GM18517 (cell line): Measurements from ENCODE around the gene SCAND1.
A peak's percentile ranks its signal among the peaks of the same experiment; 100 is the strongest.
"Not testable (repeated sequence)": the region's sequence is repeated elsewhere in the genome, so short reads cannot be mapped to it uniquely, and the experiment has no call there.

ENCODE experiments used
- ATAC-seq: cut with Tn5 transposase; IDR thresholded peaks from one replicate; pipeline ENCODE4 v1.9.1; 2021; ENCODE audit warnings: mild to moderate bottlenecking, moderate library complexity; ENCODE audit not compliant: unreplicated experiment

Gene SCAND1

GRCh38 chr20:35954200-35954906, at the start of gene SCAND1:
SCAND1 (minus strand) TSS chr20:35954502; CDS start chr20:35954284, 218 bp downstream.
- ATAC-seq: peak; percentile 90

- ATAC-seq: no peak
These were observed 49.7 kb upstream of the SCAND1 start for GRCh38 chr20:36004045-36004444.

GRCh38 chr20:36002855-36003254, 48.6 kb upstream of the SCAND1 start:
- no peak for ATAC-seq

GRCh38 chr20:36001331-36001730, 47.0 kb upstream of the SCAND1 start:
- ATAC-seq: not testable (repeated sequence)

GRCh38 chr20:35996492-35996891, 42.2 kb upstream of the SCAND1 start:
- not testable (repeated sequence) for ATAC-seq

- no peak for ATAC-seq
These were observed 40.7 kb upstream of the SCAND1 start for GRCh38 chr20:35994994-35995453.

- ATAC-seq: no peak
These were observed 38.5 kb upstream of the SCAND1 start for GRCh38 chr20:35992713-35993335.

- no peak for ATAC-seq
These were observed 37.0 kb upstream of the SCAND1 start for GRCh38 chr20:35991142-35991771.

GRCh38 chr20:35988910-35989463, 34.7 kb upstream of the SCAND1 start:
- no peak for ATAC-seq

- no peak for ATAC-seq
These were observed 31.5 kb upstream of the SCAND1 start for GRCh38 chr20:35985806-35986205.

GRCh38 chr20:35984382-35984781, 30.1 kb upstream of the SCAND1 start:
- no peak for ATAC-seq

GRCh38 chr20:35981969-35982368, 27.7 kb upstream of the SCAND1 start:
- no peak for ATAC-seq

GRCh38 chr20:35979544-35979943, 25.2 kb upstream of the SCAND1 start:
- no peak for ATAC-seq

GRCh38 chr20:35978041-35978513, 23.8 kb upstream of the SCAND1 start:
- no peak for ATAC-seq

GRCh38 chr20:35975576-35976373, 21.5 kb upstream of the SCAND1 start:
- no peak for ATAC-seq

- no peak for ATAC-seq
These were observed 20.0 kb upstream of the SCAND1 start for GRCh38 chr20:35974256-35974655.

GRCh38 chr20:35972462-35972861, 18.2 kb upstream of the SCAND1 start:
- ATAC-seq: no peak

GRCh38 chr20:35971981-35972380, 17.7 kb upstream of the SCAND1 start:
- ATAC-seq: no peak

GRCh38 chr20:35968930-35969329, 14.6 kb upstream of the SCAND1 start:
- ATAC-seq: no peak

GRCh38 chr20:35967979-35968640, 13.8 kb upstream of the SCAND1 start, which contains the start of gene CNBD2:
CNBD2 (plus strand) TSS chr20:35968590; CDS start chr20:35968763, 173 bp downstream.
- ATAC-seq: no peak
